ENCODE measurements around the gene ADAMTS2.

The ADAMTS2 gene

GRCh38 chr5:179121667-179122111 is 223.6 kb downstream of the ADAMTS2 start:
- no peak overlapping the region for H3K4me3 ChIP-seq (ENCODE audit: low read depth, low read length)
- TF ChIP-seq CTCF (IDR thresholded peaks at IDR 0.05; ENCODE audit: low read depth, low read length) = no peak

GRCh38 chr5:179120951-179121666 is 224.2 kb downstream of the ADAMTS2 start:
- no peak overlapping the region for H3K4me3 ChIP-seq (ENCODE audit: low read depth, low read length)
- no peak for TF ChIP-seq CTCF (IDR thresholded peaks at IDR 0.05; ENCODE audit: low read depth, low read length)

GRCh38 chr5:179120421-179120861 is 224.8 kb downstream of the ADAMTS2 start:
- no peak for TF ChIP-seq CTCF (IDR thresholded peaks at IDR 0.05; ENCODE audit: low read depth, low read length)

GRCh38 chr5:179119415-179120170 is 225.7 kb downstream of the ADAMTS2 start:
- no peak for TF ChIP-seq CTCF (IDR thresholded peaks at IDR 0.05; ENCODE audit: low read depth, low read length)
- no peak overlapping the region for H3K4me3 ChIP-seq (ENCODE audit: low read depth, low read length)

More at GRCh38 chr5:179120421-179120861, 224.8 kb downstream of the ADAMTS2 start:
- H3K4me3 ChIP-seq (ENCODE audit: low read depth, low read length) = no peak overlapping the region

- H3K4me3 ChIP-seq (ENCODE audit: low read depth, low read length) = no peak overlapping the region
- TF ChIP-seq CTCF (IDR thresholded peaks at IDR 0.05; ENCODE audit: low read depth, low read length) = no peak
Measured at GRCh38 chr5:179118756-179119414, 226.4 kb downstream of the ADAMTS2 start.

- no peak overlapping the region for H3K4me3 ChIP-seq (ENCODE audit: low read depth, low read length)
- TF ChIP-seq CTCF (IDR thresholded peaks at IDR 0.05; ENCODE audit: low read depth, low read length) = no peak
Measured at GRCh38 chr5:179118338-179118737, 226.9 kb downstream of the ADAMTS2 start.

Measured in WI38 (cell line).